ENCODE results near the gene TRPM8.

- TF ChIP-seq CTCF (IDR thresholded peaks at IDR 0.05) (no peak), POLR2A (IDR thresholded peaks at IDR 0.05) (no peak), EP300 (IDR thresholded peaks at IDR 0.05) (no peak)
Measured at GRCh38 chr2:233882353-233882752, 34.8 kb upstream of the TRPM8 start.

Measured in stomach (tissue), 4 donors.